HepG2 (cell line): ENCODE data around the gene MXRA7. TPM values are rescaled to one million over a fixed set of nuclear protein-coding genes. Genes with fewer than 3 reads are reported as not detected.

Experiments
- CBFB ChIP-seq: sonication (generic); formaldehyde crosslinking; IDR thresholded peaks from 2 replicates; pipeline ENCODE4 v1.4.0; 2020; ENCODE audit warnings: missing genetic modification reagents
- HMGA1 ChIP-seq: sonication (generic); formaldehyde crosslinking; conservative IDR thresholded peaks from 2 replicates; pipeline ENCODE4 v1.4.0; 2020; ENCODE audit warnings: missing genetic modification reagents
- KDM2A ChIP-seq: sonication (generic); formaldehyde crosslinking; IDR thresholded peaks from 2 replicates; pipeline ENCODE4 v1.4.0; 2020; ENCODE audit warnings: low read depth, missing genetic modification reagents, borderline replicate concordance
- MEF2D ChIP-seq: sonication (generic); formaldehyde crosslinking; IDR thresholded peaks from 2 replicates; pipeline ENCODE4 v1.5.1; 2020; ENCODE audit warnings: mild to moderate bottlenecking, missing genetic modification reagents
- NFE2L2 ChIP-seq: fragments of 150-350 bp; IDR thresholded peaks from 2 replicates; pipeline ENCODE4 v1.6.1; 2014; ENCODE audit warnings: low read length
- SKI ChIP-seq: fragments of 450-650 bp; IDR thresholded peaks from one replicate; pipeline ENCODE4 v1.6.1; 2018; ENCODE audit warnings: mild to moderate bottlenecking; ENCODE audit not compliant: partially characterized antibody
- ZNF292 ChIP-seq: sonication (generic); formaldehyde crosslinking; IDR thresholded peaks from 2 replicates; pipeline ENCODE4 v1.8.1; 2022; ENCODE audit warnings: mild to moderate bottlenecking, low read depth, missing genetic modification reagents, borderline replicate concordance
- ZNF709 ChIP-seq: sonication (generic); formaldehyde crosslinking; IDR thresholded peaks from 2 replicates; pipeline ENCODE4 v1.5.0; 2020; ENCODE audit warnings: mild to moderate bottlenecking, missing genetic modification reagents
- ZNF773 ChIP-seq: sonication (generic); formaldehyde crosslinking; IDR thresholded peaks from 2 replicates; pipeline ENCODE4 v1.4.0; 2020; ENCODE audit warnings: missing genetic modification reagents, borderline replicate concordance
- ZNF850 ChIP-seq: sonication (generic); formaldehyde crosslinking; conservative IDR thresholded peaks from 2 replicates; pipeline ENCODE4 v1.9.0; 2021; ENCODE audit warnings: mild to moderate bottlenecking, missing genetic modification reagents
- polyA plus RNA-seq, 8 experiments: library from polyadenylated mRNA; depleted of rRNA in 3 of 8; stranded (reverse) in 7 of 8; unstranded in 1 of 8; fragments of >200 nt; fragmentation: Illumina TruSeq in 4 of 8; extraction: Trizol in 4 of 8; gene quantifications; 2 replicates each; pipeline versions ENCODE4 v1.2.1 to v1.2.3, GENCODE V29; 2011 to 2016; ENCODE audit warnings: low read depth in 4 of 8, missing spikeins in 1 of 8, mixed read lengths in 1 of 8; ENCODE audit not compliant: insufficient read depth in 1 of 8
- total RNA-seq, 5 experiments: library from RNA; depleted of rRNA; stranded (reverse); fragments of >200 nt; fragmentation: Illumina TruSeq; extraction: Trizol; gene quantifications; 2 replicates each; pipeline ENCODE4 v1.2.3, GENCODE V29; 2016; ENCODE audit warnings: low read depth in 1 of 5
- TF ChIP-seq, protein P1 (sequence below): sonication (generic); formaldehyde crosslinking; IDR thresholded peaks from 2 replicates; pipeline ENCODE4 v1.8.1; 2022; ENCODE audit warnings: low read depth, mild to moderate bottlenecking, missing genetic modification reagents
- TF ChIP-seq, protein P2 (sequence below): sonication (generic); formaldehyde crosslinking; IDR thresholded peaks from 2 replicates; pipeline ENCODE4 v1.4.0; 2020; ENCODE audit warnings: mild to moderate bottlenecking, missing genetic modification reagents
- TF ChIP-seq, protein P3 (sequence below): sonication (generic); formaldehyde crosslinking; IDR thresholded peaks from 2 replicates; pipeline ENCODE4 v1.4.0; 2020; ENCODE audit warnings: low read depth, mild to moderate bottlenecking, missing genetic modification reagents
- TF ChIP-seq, protein P4 (sequence below): sonication (generic); formaldehyde crosslinking; IDR thresholded peaks from 2 replicates; pipeline ENCODE4 v1.5.0; 2020; ENCODE audit warnings: missing genetic modification reagents, mild to moderate bottlenecking, borderline replicate concordance

The MXRA7 gene
- total and polyA plus RNA-seq, 2 of the 13 experiments (the other 11 are each of a cell fraction or from before 2014, with no cell fraction given), result 44.8 to 112 TPM

DNA sequence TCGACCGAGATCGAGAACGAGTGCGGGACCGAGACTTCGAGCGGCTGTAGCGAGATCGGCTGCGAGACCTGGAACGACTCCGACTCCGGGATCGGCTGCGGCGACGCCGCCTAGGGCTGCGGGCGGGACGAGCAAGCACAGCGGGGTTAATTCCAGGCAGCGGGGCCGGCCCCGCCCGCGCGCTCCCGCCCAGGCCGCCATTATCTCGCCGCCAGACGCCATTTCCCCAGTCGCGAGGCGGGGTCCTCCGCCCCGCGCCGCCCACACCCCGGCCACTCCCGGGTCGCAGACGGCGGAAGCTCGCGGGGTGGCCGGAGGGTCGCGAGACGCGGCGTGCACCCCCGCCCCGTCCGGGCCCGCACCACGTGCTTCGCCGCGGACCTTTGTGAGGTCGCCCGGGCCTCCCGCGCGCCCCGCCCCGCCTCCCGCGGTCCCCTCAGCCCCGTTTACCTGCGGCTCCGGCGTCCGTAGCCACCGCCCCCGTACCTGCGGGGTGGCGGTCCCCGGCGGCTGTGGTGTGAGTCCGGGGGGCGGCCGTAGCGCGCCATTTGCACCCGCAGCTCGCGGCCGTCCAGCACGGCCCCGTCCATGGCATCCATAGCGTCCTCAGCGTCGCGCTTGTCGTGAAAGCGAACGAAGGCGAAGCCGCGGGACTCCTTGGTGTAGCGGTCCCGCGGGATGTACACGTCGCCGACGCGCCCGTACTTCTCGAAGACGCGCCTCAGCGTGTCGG is 25.8 kb upstream of the MXRA7 start (continued):
- TF ChIP-seq, protein P1, sequence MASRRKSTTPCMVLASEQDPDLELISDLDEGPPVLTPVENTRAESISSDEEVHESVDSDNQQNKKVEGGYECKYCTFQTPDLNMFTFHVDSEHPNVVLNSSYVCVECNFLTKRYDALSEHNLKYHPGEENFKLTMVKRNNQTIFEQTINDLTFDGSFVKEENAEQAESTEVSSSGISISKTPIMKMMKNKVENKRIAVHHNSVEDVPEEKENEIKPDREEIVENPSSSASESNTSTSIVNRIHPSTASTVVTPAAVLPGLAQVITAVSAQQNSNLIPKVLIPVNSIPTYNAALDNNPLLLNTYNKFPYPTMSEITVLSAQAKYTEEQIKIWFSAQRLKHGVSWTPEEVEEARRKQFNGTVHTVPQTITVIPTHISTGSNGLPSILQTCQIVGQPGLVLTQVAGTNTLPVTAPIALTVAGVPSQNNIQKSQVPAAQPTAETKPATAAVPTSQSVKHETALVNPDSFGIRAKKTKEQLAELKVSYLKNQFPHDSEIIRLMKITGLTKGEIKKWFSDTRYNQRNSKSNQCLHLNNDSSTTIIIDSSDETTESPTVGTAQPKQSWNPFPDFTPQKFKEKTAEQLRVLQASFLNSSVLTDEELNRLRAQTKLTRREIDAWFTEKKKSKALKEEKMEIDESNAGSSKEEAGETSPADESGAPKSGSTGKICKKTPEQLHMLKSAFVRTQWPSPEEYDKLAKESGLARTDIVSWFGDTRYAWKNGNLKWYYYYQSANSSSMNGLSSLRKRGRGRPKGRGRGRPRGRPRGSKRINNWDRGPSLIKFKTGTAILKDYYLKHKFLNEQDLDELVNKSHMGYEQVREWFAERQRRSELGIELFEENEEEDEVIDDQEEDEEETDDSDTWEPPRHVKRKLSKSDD, result peak; percentile 81; the same call in 1 of the 2 replicates
- TF ChIP-seq CBFB (peak; percentile 60), ZNF292 (CRISPR knock-in tag) (no peak), ZNF773 (CRISPR knock-in tag) (no peak), KDM2A (CRISPR knock-in tag) (peak; percentile 12; the same call in 1 of the 2 replicates), HMGA1 (CRISPR knock-in tag) (no peak), NFE2L2 (no peak), ZNF709 (peak; percentile 81), SKI (peak; percentile 70), MEF2D (no peak), ZNF850 (CRISPR knock-in tag) (no peak)
- TF ChIP-seq, protein P2, sequence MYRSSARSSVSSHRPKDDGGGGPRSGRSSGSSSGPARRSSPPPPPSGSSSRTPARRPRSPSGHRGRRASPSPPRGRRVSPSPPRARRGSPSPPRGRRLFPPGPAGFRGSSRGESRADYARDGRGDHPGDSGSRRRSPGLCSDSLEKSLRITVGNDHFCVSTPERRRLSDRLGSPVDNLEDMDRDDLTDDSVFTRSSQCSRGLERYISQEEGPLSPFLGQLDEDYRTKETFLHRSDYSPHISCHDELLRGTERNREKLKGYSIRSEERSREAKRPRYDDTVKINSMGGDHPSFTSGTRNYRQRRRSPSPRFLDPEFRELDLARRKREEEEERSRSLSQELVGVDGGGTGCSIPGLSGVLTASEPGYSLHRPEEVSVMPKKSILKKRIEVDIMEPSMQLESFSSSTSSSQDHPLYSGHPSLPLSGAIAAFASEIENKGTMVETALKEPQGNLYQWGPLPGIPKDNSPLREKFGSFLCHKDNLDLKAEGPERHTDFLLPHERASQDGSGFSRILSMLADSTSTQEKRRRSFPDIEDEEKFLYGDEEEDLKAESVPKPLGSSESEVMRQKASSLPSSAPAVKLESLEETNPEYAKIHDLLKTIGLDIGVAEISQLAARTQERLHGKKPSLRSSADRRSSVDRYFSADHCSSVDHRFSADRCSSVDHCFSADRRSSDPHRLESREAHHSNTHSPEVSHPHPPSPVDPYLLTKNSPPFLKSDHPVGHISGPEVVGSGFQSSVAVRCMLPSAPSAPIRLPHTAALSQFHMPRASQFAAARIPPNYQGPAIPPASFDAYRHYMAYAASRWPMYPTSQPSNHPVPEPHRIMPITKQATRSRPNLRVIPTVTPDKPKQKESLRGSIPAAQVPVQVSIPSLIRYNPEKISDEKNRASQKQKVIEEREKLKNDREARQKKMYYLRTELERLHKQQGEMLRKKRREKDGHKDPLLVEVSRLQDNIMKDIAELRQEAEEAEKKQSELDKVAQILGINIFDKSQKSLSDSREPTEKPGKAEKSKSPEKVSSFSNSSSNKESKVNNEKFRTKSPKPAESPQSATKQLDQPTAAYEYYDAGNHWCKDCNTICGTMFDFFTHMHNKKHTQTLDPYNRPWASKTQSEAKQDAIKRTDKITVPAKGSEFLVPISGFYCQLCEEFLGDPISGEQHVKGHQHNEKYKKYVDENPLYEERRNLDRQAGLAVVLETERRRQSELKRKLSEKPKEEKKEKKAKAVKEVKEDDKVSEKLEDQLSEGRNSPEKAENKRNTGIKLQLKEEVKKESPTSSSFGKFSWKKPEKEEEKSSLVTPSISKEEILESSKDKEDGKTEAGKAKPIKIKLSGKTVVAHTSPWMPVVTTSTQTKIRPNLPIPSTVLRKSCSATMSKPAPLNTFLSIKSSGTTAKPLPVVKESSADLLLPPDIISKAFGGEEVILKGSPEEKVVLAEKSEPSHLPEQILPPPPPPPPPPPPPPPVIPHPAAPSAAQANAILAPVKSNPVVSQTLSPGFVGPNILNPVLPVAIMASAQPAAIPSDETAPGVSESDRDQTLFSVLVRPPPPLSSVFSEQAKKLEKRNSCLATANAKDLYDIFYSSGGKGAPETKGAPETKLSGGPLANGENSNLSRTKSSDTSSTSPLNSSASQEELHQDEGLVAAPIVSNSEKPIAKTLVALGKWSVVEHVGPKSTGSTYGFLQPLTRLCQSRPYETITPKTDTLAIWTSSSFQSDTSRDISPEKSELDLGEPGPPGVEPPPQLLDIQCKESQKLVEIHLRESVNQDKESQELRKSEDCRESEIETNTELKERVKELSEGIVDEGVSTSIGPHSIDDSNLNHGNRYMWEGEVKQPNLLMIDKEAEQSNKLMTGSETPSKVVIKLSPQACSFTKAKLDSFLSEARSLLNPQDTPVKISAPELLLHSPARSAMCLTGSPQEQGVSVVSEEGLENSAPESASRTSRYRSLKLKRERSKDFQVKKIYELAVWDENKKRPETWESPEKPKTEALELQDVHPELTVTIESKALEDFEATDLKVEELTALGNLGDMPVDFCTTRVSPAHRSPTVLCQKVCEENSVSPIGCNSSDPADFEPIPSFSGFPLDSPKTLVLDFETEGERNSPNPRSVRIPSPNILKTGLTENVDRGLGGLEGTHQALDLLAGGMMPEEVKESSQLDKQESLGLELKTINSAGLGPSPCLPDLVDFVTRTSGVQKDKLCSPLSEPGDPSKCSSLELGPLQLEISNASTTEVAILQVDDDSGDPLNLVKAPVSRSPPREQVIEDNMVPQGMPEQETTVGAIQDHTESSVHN (CRISPR knock-in tag), result no peak; the same call in 1 of the 2 replicates
- TF ChIP-seq, protein P3, sequence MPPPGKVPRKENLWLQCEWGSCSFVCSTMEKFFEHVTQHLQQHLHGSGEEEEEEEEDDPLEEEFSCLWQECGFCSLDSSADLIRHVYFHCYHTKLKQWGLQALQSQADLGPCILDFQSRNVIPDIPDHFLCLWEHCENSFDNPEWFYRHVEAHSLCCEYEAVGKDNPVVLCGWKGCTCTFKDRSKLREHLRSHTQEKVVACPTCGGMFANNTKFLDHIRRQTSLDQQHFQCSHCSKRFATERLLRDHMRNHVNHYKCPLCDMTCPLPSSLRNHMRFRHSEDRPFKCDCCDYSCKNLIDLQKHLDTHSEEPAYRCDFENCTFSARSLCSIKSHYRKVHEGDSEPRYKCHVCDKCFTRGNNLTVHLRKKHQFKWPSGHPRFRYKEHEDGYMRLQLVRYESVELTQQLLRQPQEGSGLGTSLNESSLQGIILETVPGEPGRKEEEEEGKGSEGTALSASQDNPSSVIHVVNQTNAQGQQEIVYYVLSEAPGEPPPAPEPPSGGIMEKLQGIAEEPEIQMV (CRISPR knock-in tag), result 0 out of 2 replicates have a peak, but pooled peaks have one; percentile 2
- TF ChIP-seq, protein P4, sequence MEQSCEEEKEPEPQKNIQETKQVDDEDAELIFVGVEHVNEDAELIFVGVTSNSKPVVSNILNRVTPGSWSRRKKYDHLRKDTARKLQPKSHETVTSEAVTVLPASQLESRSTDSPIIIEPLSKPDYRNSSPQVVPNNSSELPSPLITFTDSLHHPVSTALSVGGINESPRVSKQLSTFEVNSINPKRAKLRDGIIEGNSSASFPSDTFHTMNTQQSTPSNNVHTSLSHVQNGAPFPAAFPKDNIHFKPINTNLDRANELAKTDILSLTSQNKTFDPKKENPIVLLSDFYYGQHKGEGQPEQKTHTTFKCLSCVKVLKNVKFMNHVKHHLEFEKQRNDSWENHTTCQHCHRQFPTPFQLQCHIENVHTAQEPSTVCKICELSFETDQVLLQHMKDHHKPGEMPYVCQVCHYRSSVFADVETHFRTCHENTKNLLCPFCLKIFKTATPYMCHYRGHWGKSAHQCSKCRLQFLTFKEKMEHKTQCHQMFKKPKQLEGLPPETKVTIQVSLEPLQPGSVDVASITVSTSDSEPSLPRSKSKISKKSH (CRISPR knock-in tag), result 0 out of 2 replicates have a peak, but pooled peaks have one; percentile 56
